Sigmoid colon (tissue), 4 donors: ENCODE results near the gene HDGFL2.

ENCODE experiments used
- CTCF ChIP-seq, 4 experiments: fragments of 450-650 bp in 3 of 4; fragments of 200-600 bp in 1 of 4; IDR thresholded peaks; one replicate each; pipeline ENCODE4 v1.5.1; 2016 to 2019; ENCODE audit warnings: antibody characterized with exemption in 4 of 4, mild to moderate bottlenecking in 3 of 4, moderate library complexity in 2 of 4
- EP300 ChIP-seq, 4 donors: sonication (generic); formaldehyde crosslinking; IDR thresholded peaks; one replicate each; pipeline ENCODE4 v1.6.1; 2017; ENCODE audit warnings: antibody characterized with exemption in 4 of 4
- POLR2A ChIP-seq, 2 donors: fragments of 450-650 bp; IDR thresholded peaks; one replicate each; pipeline ENCODE4 v1.6.1; 2016; ENCODE audit warnings: antibody characterized with exemption in 2 of 2, mild to moderate bottlenecking in 2 of 2, moderate library complexity in 2 of 2

GRCh38 chr19:4507150-4507452, 35.0 kb downstream of the HDGFL2 start:
- no peak for TF ChIP-seq POLR2A (IDR thresholded peaks at IDR 0.05)
- TF ChIP-seq CTCF (IDR thresholded peaks at IDR 0.05) = no peak
- no peak for TF ChIP-seq EP300 (IDR thresholded peaks at IDR 0.05)
